WTC11 (cell line): ENCODE data around the gene SEMA3C. TPM values are rescaled to one million over a fixed set of nuclear protein-coding genes. Genes with fewer than 3 reads are reported as not detected.

Experiments used
- ATAC-seq: fragments of 200-7000 bp; cut with Tn5 transposase; 2 replicates; pipeline ENCODE4 v1.10.0; 2021; ENCODE audit warnings: mild to moderate bottlenecking, moderate library complexity
- CTCF ChIA-PET: fragments of 300-600 bp; sonication (Branson Sonifier 250); formaldehyde crosslinking; loops from one replicate; lab custom pipeline; 2021; ENCODE audit warnings: antibody characterized with exemption; lab: Charles Lee
- POLR2A ChIA-PET: fragments of 350-600 bp; sonication (Branson Sonifier 250); formaldehyde crosslinking; loops from one replicate; lab custom pipeline; 2021; ENCODE audit warnings: antibody characterized with exemption; lab: Charles Lee
- DNase-seq: peaks from one replicate; pipeline ENCODE4 v3.0.0; 2021; ENCODE audit warnings: low spot score
- H3K27ac Mint-ChIP-seq: 2 replicates; pipeline ENCODE4 v1.8.0; 2021; ENCODE audit warnings: mixed read lengths
- H3K27me3 Mint-ChIP-seq: 2 replicates; pipeline ENCODE4 v1.8.0; 2021; ENCODE audit warnings: low read depth, mild to moderate bottlenecking, moderate library complexity, mixed read lengths
- H3K36me3 Mint-ChIP-seq: 2 replicates; pipeline ENCODE4 v1.8.0; 2021; ENCODE audit warnings: mixed read lengths
- H3K4me1 Mint-ChIP-seq: 2 replicates; pipeline ENCODE4 v1.8.0; 2022; ENCODE audit warnings: mixed read lengths
- H3K4me3 Mint-ChIP-seq: 2 replicates; pipeline ENCODE4 v1.8.0; 2021; ENCODE audit warnings: mild to moderate bottlenecking, moderate library complexity, mixed read lengths
- H3K9me3 Mint-ChIP-seq: 2 replicates; pipeline ENCODE4 v1.8.0; 2021; ENCODE audit warnings: mixed read lengths
- ATF2 ChIP-seq: sonication (generic); formaldehyde crosslinking; IDR thresholded peaks from 2 replicates; pipeline ENCODE4 v1.8.1; 2022; ENCODE audit warnings: low read depth, missing genetic modification reagents, borderline replicate concordance
- CBFB ChIP-seq: sonication (generic); formaldehyde crosslinking; IDR thresholded peaks from 2 replicates; pipeline ENCODE4 v1.8.1; 2022; ENCODE audit warnings: mild to moderate bottlenecking, low read depth, missing genetic modification reagents
- CREB1 ChIP-seq: sonication (generic); formaldehyde crosslinking; IDR thresholded peaks from 2 replicates; pipeline ENCODE4 v1.8.0; 2023; ENCODE audit warnings: mild to moderate bottlenecking, missing genetic modification reagents
- ELF4 ChIP-seq: sonication (generic); formaldehyde crosslinking; IDR thresholded peaks from 2 replicates; pipeline ENCODE4 v1.8.1; 2022; ENCODE audit warnings: low read depth, mild to moderate bottlenecking, moderate library complexity, missing genetic modification reagents
- FOXP1 ChIP-seq: sonication (generic); formaldehyde crosslinking; IDR thresholded peaks from 2 replicates; pipeline ENCODE4 v1.8.0; 2022; ENCODE audit warnings: missing genetic modification reagents, mild to moderate bottlenecking, moderate library complexity, borderline replicate concordance
- GABPB1 ChIP-seq: sonication (generic); formaldehyde crosslinking; IDR thresholded peaks from 2 replicates; pipeline ENCODE4 v1.8.1; 2023; ENCODE audit warnings: mild to moderate bottlenecking, missing genetic modification reagents
- IRF1 ChIP-seq: sonication (generic); formaldehyde crosslinking; IDR thresholded peaks from 2 replicates; pipeline ENCODE4 v1.8.0; 2023; ENCODE audit warnings: missing genetic modification reagents
- JAZF1 ChIP-seq: fragments of 250-450 bp; sonication (Bioruptor Pico); IDR thresholded peaks from 2 replicates; pipeline ENCODE4 v1.9.0; 2021; ENCODE audit warnings: moderate library complexity, mild to moderate bottlenecking, inconsistent platforms
- JUN ChIP-seq: sonication (generic); formaldehyde crosslinking; IDR thresholded peaks from 2 replicates; pipeline ENCODE4 v1.8.0; 2023; ENCODE audit warnings: mild to moderate bottlenecking, missing genetic modification reagents
- KAT7 ChIP-seq: sonication (generic); formaldehyde crosslinking; IDR thresholded peaks from 2 replicates; pipeline ENCODE4 v1.8.1; 2023; ENCODE audit warnings: missing genetic modification reagents, mild to moderate bottlenecking, borderline replicate concordance
- MLX ChIP-seq: sonication (generic); formaldehyde crosslinking; IDR thresholded peaks from 2 replicates; pipeline ENCODE4 v1.8.1; 2023; ENCODE audit warnings: mild to moderate bottlenecking, missing genetic modification reagents, moderate library complexity
- NFATC4 ChIP-seq: fragments of 250-450 bp; sonication (Bioruptor Pico); IDR thresholded peaks from 2 replicates; pipeline ENCODE4 v1.9.0; 2021; ENCODE audit warnings: mild to moderate bottlenecking
- NR1H2 ChIP-seq: sonication (generic); formaldehyde crosslinking; IDR thresholded peaks from 2 replicates; pipeline ENCODE4 v1.9.0; 2021; ENCODE audit warnings: mild to moderate bottlenecking, moderate library complexity, missing genetic modification reagents
- OVOL2 ChIP-seq: fragments of 250-450 bp; sonication (Bioruptor Pico); IDR thresholded peaks from 2 replicates; pipeline ENCODE4 v1.9.0; 2021; ENCODE audit warnings: mild to moderate bottlenecking, borderline replicate concordance
- PREB ChIP-seq: sonication (generic); formaldehyde crosslinking; IDR thresholded peaks from 2 replicates; pipeline ENCODE4 v1.8.1; 2022; ENCODE audit warnings: mild to moderate bottlenecking, missing genetic modification reagents, moderate library complexity, borderline replicate concordance
- RORB ChIP-seq: fragments of 250-450 bp; sonication (Bioruptor Pico); IDR thresholded peaks from 2 replicates; pipeline ENCODE4 v1.9.0; 2021; ENCODE audit warnings: mild to moderate bottlenecking
- TEAD1 ChIP-seq: sonication (generic); formaldehyde crosslinking; IDR thresholded peaks from 2 replicates; pipeline ENCODE4 v1.8.0; 2022; ENCODE audit warnings: mild to moderate bottlenecking, missing genetic modification reagents
- ZNF138 ChIP-seq: sonication (generic); formaldehyde crosslinking; conservative IDR thresholded peaks from 2 replicates; pipeline ENCODE4 v1.8.1; 2022; ENCODE audit warnings: mild to moderate bottlenecking, moderate library complexity, missing genetic modification reagents
- ZNF263 ChIP-seq: sonication (generic); formaldehyde crosslinking; IDR thresholded peaks from 2 replicates; pipeline ENCODE4 v1.8.1; 2022; ENCODE audit warnings: low read depth, mild to moderate bottlenecking, moderate library complexity, missing genetic modification reagents
- ZNF317 ChIP-seq: sonication (generic); formaldehyde crosslinking; IDR thresholded peaks from 2 replicates; pipeline ENCODE4 v1.8.1; 2023; ENCODE audit warnings: low read depth, mild to moderate bottlenecking, moderate library complexity, missing genetic modification reagents, borderline replicate concordance
- ZNF396 ChIP-seq: fragments of 250-450 bp; sonication (Bioruptor Pico); IDR thresholded peaks from 2 replicates; pipeline ENCODE4 v1.8.0; 2021; ENCODE audit warnings: mild to moderate bottlenecking, moderate library complexity, borderline replicate concordance
- ZNF423 ChIP-seq: fragments of 250-450 bp; sonication (Bioruptor Pico); IDR thresholded peaks from 2 replicates; pipeline ENCODE4 v2.1.2; 2022; ENCODE audit warnings: mild to moderate bottlenecking, moderate library complexity
- total RNA-seq: library from RNA; stranded (reverse); gene quantifications from 3 replicates; pipeline ENCODE4 v1.2.3, GENCODE V29; 2021
- TF ChIP-seq, protein P1 (sequence below): fragments of 250-450 bp; sonication (Bioruptor Pico); conservative IDR thresholded peaks from 2 replicates; pipeline ENCODE4 v1.9.0; 2021; ENCODE audit warnings: mild to moderate bottlenecking
- TF ChIP-seq, protein P2 (sequence below): fragments of 250-450 bp; sonication (Bioruptor Pico); IDR thresholded peaks from 2 replicates; pipeline ENCODE4 v2.1.2; 2022; ENCODE audit warnings: mild to moderate bottlenecking, moderate library complexity

The SEMA3C gene
- total RNA-seq, 1 experiment from 2014 or later, result 2.1 TPM

DNA sequence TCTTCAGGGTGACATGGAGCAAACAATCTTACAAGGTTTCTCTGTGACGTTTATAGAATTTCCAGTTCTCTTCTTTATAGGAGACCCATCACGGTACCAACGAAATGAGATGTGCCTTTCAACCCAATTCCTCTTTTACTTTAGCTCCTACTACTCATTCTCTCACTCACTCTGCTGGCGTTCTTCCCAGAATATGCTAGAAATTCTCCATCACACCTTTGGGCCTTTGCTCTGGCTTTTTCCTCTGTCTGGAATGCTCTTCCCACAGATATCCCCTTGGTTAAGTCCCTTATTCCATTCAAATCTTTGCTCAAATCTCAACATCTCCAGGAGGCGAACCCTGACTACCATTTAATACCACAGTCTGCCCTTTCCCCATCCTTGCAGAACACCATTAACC is 39.0 kb downstream of the SEMA3C start:
- H3K4me3 Mint-ChIP-seq, result no peak overlapping the region

DNA sequence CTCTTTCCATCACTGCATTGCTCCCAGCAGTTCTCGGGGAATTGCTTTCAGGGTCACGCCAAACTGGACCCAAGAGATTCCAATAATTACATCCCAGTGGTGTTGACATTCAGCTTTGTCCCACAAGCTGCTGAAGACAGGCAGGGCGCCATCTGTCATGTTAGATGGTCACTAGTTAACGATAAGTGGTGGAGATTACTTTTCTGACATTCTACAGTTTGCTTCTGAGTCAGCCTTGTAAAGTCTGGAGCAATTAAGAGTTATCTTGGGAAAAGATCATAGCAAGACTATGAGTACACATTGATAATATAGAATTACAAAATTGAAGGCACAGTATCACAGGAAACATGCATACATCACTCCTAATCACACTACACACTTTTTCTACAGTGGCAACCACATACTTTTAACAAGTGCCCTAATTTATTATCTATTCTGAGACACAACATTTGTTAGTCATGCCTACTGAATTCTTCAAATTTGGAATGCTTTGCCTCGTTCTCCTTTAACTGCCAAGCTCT is 41.9 kb downstream of the SEMA3C start:
- ChIA-PET CTCF (no interaction called here), POLR2A (no interaction called here)
- no peaks in the 10 kb centered on the region for H3K9me3 Mint-ChIP-seq
- H3K4me3 Mint-ChIP-seq, result no peak overlapping the region
- H3K36me3 Mint-ChIP-seq, result no peaks in the 10 kb centered on the region
- no peaks in the 10 kb centered on the region for H3K4me1 Mint-ChIP-seq
- no peak for ATAC-seq
- H3K27me3 Mint-ChIP-seq, result no peaks in the 10 kb centered on the region
- TF ChIP-seq NR1H2 (CRISPR knock-in tag) (no peak), NFATC4 (no peak), FOXP1 (no peak), IRF1 (no peak), ZNF317 (CRISPR knock-in tag) (no peak), ATF2 (CRISPR knock-in tag) (no peak), ZNF423 (CRISPR knock-in tag) (no peak), ZNF138 (no peak)
- no peak overlapping the region for H3K27ac Mint-ChIP-seq
- no peak for DNase-seq

More for the DNA sequence above, 39.0 kb downstream of the SEMA3C start:
- POLR2A ChIA-PET, result no interaction called here
- Mint-ChIP-seq H3K27me3 (no peaks in the 10 kb centered on the region), H3K9me3 (no peaks in the 10 kb centered on the region), H3K36me3 (no peaks in the 10 kb centered on the region), H3K27ac (no peak overlapping the region), H3K4me1 (peaks cover 8% of the 10 kb centered on the region)
- no peak for ATAC-seq
- no peak for DNase-seq
- TF ChIP-seq, protein P1, sequence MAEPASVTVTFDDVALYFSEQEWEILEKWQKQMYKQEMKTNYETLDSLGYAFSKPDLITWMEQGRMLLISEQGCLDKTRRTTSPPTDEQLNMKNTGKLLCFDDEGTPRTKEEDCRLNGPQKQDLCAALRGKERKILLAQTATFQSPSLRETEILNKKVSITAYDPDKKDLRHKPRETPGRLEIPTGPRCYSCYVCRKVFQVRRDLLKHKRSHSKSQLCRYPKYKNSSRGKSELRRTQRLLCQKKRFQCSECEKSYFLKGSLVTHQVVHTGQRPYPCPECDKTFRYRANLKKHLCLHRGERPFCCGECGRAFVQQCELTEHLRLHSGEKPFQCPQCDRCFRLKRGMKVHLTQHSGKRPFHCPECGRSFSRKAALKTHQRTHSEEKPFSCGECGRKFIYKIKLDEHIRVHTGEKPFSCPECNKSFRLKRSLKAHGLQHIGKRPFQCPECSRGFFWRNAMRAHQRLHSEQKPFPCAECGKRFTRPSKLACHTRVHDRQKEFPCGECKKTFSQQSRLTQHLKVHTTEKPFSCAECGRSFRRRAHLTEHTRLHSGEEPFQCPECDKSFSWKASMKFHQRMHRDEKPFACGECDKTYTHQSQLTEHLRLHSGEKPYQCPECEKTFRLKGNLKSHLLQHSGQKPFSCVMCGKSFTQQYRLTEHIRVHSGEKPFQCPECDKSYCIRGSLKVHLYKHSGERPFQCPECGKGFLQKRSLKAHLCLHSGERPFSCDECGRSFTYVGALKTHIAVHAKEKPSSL (CRISPR knock-in tag), result no peak
- no peak for TF ChIP-seq CREB1
- TF ChIP-seq GABPB1, result no peak
- TF ChIP-seq RORB (CRISPR knock-in tag), result no peak
- TF ChIP-seq ZNF396, result no peak
- no peak for TF ChIP-seq TEAD1
- TF ChIP-seq, protein P2, sequence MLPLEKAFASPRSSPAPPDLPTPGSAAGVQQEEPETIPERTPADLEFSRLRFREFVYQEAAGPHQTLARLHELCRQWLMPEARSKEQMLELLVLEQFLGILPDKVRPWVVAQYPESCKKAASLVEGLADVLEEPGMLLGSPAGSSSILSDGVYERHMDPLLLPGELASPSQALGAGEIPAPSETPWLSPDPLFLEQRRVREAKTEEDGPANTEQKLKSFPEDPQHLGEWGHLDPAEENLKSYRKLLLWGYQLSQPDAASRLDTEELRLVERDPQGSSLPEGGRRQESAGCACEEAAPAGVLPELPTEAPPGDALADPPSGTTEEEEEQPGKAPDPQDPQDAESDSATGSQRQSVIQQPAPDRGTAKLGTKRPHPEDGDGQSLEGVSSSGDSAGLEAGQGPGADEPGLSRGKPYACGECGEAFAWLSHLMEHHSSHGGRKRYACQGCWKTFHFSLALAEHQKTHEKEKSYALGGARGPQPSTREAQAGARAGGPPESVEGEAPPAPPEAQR (CRISPR knock-in tag), result no peak
- no peak for TF ChIP-seq ZNF263 (CRISPR knock-in tag)
- no peak for TF ChIP-seq ELF4 (CRISPR knock-in tag)
- TF ChIP-seq JAZF1 (CRISPR knock-in tag), result no peak
- no peak for TF ChIP-seq KAT7
- TF ChIP-seq OVOL2 (CRISPR knock-in tag), result no peak
- TF ChIP-seq PREB (CRISPR knock-in tag), result no peak
- TF ChIP-seq ZNF138, result no peak
- TF ChIP-seq FOXP1, result no peak
- TF ChIP-seq JUN, result no peak
- TF ChIP-seq CBFB (CRISPR knock-in tag), result no peak
- TF ChIP-seq MLX (CRISPR knock-in tag), result no peak
- CTCF ChIA-PET, result no interaction called here
